ENCODE measurements around the gene NUTM2E. TPM values are rescaled to one million over a fixed set of nuclear protein-coding genes. Genes with fewer than 3 reads are reported as not detected.
A peak's percentile ranks its signal among the peaks of the same experiment; 100 is the strongest.
"Not testable (repeated sequence)": the region's sequence is repeated elsewhere in the genome, so short reads cannot be mapped to it uniquely, and the experiment has no call there.

NUTM2E gene, protein sequence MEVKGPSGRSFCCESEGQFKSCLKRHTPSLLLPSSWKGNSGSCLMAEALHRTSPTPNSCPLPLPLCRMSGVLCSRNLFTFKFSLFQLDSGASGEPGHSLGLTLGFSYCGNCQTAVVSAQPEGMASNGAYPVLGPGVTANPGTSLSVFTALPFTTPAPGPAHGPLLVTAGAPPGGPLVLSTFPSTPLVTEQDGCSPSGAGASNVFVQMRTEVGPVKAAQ (N-terminal part only)
- 0.07 and 0.09 TPM in 2 replicates for total RNA-seq (ENCODE audit: low replicate concordance)

DNA sequence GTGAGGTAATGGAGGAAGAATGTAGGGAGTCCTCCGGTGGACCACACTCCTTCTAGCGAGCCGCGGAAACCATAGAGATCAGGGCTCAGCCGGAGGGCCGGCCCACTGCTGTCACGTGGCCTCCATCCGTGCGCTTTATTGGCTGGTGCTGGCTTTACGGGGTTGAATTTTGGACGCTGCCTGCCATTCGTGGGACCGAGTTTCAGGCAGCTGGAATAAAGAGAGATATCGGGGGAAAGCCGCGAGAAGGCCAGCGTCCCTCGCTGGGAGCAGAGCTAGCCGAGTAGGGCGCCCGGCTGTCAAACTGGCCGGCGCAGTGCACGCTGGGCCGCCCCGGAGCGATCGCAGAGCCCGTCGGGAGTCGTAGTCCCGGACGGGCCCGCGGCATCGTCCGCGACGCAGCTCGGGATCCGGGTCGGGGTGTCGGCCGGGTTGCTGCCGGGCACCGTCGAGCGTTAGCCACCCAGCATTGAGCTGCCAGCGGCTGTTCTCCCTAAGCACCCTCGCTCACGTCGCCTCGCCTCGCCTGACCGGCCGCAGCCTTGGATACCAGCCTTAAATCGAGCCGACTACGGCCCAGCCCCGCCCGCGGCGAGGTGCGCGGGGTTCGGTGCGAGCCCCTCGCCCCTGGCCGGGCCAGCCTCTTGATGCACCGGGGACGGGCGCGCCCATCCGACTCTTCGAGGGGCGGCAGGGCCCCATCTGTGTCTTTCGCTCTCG, at the start of gene NUTM2E:
Gene NUTM2E, plus strand, starts transcription at position 244 of the 720 bp plus-strand sequence. CDS start 15,002 bp downstream, outside the sequence.
- not testable (repeated sequence) for H3K9me3 Mint-ChIP-seq; H3K4me1 ChIP-seq; H3K36me3 Mint-ChIP-seq; H3K36me3 ChIP-seq; H3K9me3 ChIP-seq (ENCODE audit: low read depth); H3F3A ChIP-seq (ENCODE audit: low read depth); H3K27me3 Mint-ChIP-seq (ENCODE audit: insufficient read depth, low read depth); H3K27me3 ChIP-seq; H3K27ac Mint-ChIP-seq
- Histone ChIP-seq H3K4me3 (peak within 1 kb of the TSS; percentile 60), H3K4me2 (peak within 1 kb of the TSS; percentile 74), H3K79me2 (ENCODE audit: low read depth) (peaks cover 54% of the 10 kb centered on the region), H3K27ac (peak within 1 kb of the TSS; percentile 94), H2AFZ (replicated peaks) (peak within 1 kb of the TSS; percentile 88), H3K9ac (peak within 1 kb of the TSS; percentile 88), H4K20me1 (ENCODE audit: low read depth) (peaks cover 16% of the 10 kb centered on the region)
- peaks cover 11% of the 10 kb centered on the region for H3K4me1 Mint-ChIP-seq
- H3K4me3 Mint-ChIP-seq = peak within 1 kb of the TSS; percentile 96
- DNase-seq (ENCODE audit: low spot score) = peak; percentile 81

DNA sequence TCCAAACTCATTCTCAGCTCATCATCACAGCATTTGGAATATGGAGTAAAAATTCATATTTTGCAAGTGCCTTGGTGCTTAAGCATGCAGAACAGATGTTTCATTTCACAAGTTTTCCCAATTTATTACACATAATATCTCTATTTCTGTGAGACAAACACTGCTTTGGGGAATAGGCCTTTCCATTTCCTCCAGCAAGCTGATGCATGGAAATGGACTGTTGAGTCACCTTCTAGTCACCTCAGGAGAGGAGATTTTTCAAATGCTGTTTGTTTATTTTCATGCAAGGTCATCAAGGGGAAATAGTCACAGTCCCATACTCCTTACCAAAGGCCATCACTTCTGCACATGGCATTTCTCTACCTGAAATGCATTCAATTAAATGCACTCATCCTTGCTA, 48.5 kb upstream of the NUTM2E start:
- not testable (repeated sequence) for H3K27ac ChIP-seq; H3K4me1 ChIP-seq; H3K4me1 Mint-ChIP-seq; H3F3A ChIP-seq (ENCODE audit: low read depth); DNase-seq (ENCODE audit: low spot score); H3K79me2 ChIP-seq (ENCODE audit: low read depth); H3K4me2 ChIP-seq; H3K9me3 Mint-ChIP-seq; H3K9ac ChIP-seq; H3K27me3 ChIP-seq; H3K4me3 ChIP-seq; H3K36me3 ChIP-seq; H3K27ac Mint-ChIP-seq; H4K20me1 ChIP-seq (ENCODE audit: low read depth); H3K27me3 Mint-ChIP-seq (ENCODE audit: insufficient read depth, low read depth); H3K9me3 ChIP-seq (ENCODE audit: low read depth); H3K36me3 Mint-ChIP-seq; H3K4me3 Mint-ChIP-seq; H2AFZ ChIP-seq (replicated peaks)

DNA sequence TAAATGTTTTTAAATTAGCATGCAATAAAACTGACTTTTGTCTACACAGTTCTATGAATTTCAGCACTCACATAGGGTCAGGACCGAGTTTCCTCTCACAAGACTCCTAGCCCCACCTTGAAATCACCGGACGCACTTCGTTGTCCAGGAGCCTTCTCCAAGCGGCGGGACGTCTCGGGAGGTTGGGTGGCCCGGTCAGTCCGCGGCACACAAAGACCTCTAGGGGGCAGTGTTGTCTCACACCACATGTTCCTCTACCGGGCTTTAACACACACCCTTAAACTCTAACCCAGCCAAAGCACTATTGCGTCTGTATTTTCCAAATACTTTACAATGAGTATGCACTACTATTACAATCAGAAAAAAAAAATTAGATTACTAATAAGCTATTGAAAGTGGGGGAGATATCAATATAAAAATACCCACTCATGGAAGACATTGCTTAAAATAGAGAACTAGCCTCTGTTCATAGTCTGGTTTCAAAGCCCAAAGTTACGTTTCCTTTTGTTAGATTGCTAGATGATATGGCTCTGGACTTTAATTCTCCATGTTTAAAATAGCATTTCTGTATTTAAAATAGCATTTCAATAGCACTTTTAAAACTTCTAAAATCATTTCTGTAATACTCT, 47.1 kb upstream of the NUTM2E start:
- not testable (repeated sequence) for H3K4me1 ChIP-seq; H3K27ac ChIP-seq; H3K9me3 ChIP-seq (ENCODE audit: low read depth); H3K79me2 ChIP-seq (ENCODE audit: low read depth); H3K27ac Mint-ChIP-seq; H3K27me3 Mint-ChIP-seq (ENCODE audit: insufficient read depth, low read depth); H4K20me1 ChIP-seq (ENCODE audit: low read depth); H3K36me3 Mint-ChIP-seq; H3K9me3 Mint-ChIP-seq; H3K36me3 ChIP-seq; H3F3A ChIP-seq (ENCODE audit: low read depth); H3K4me2 ChIP-seq; H3K9ac ChIP-seq; H3K4me3 Mint-ChIP-seq; H3K27me3 ChIP-seq; H3K4me1 Mint-ChIP-seq; H2AFZ ChIP-seq (replicated peaks); H3K4me3 ChIP-seq
- peak; percentile 84 for DNase-seq (ENCODE audit: low spot score)
- TF ChIP-seq, protein P1, sequence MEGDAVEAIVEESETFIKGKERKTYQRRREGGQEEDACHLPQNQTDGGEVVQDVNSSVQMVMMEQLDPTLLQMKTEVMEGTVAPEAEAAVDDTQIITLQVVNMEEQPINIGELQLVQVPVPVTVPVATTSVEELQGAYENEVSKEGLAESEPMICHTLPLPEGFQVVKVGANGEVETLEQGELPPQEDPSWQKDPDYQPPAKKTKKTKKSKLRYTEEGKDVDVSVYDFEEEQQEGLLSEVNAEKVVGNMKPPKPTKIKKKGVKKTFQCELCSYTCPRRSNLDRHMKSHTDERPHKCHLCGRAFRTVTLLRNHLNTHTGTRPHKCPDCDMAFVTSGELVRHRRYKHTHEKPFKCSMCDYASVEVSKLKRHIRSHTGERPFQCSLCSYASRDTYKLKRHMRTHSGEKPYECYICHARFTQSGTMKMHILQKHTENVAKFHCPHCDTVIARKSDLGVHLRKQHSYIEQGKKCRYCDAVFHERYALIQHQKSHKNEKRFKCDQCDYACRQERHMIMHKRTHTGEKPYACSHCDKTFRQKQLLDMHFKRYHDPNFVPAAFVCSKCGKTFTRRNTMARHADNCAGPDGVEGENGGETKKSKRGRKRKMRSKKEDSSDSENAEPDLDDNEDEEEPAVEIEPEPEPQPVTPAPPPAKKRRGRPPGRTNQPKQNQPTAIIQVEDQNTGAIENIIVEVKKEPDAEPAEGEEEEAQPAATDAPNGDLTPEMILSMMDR (IDR thresholded peaks at IDR 0.05) = peak; percentile 66

DNA sequence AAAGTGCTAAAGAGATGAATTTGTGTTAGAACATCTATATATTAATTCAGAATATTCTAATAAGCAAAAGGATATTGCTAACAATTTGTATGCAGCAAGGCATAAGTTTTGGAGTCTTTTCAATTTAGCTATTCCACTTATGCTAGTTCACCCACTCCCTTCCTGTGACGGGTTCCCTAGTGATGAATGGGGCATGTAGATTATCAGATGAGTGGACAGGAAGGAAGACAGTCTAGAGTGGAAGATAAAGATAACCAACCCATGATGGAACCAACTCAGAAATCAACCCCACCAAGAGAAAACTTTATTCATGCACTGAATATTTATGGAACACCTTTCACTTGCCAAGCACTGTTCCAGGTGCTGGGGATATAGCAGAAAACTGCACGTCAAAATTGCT, 46.5 kb upstream of the NUTM2E start:
- not testable (repeated sequence) for H3K9me3 ChIP-seq (ENCODE audit: low read depth); H3K36me3 ChIP-seq; H3K4me2 ChIP-seq; H3K27me3 ChIP-seq; H3K27ac ChIP-seq; H3F3A ChIP-seq (ENCODE audit: low read depth); H3K27ac Mint-ChIP-seq; H3K27me3 Mint-ChIP-seq (ENCODE audit: insufficient read depth, low read depth); H2AFZ ChIP-seq (replicated peaks); H3K4me1 Mint-ChIP-seq; H3K4me3 ChIP-seq; DNase-seq (ENCODE audit: low spot score); H3K4me3 Mint-ChIP-seq; H3K9me3 Mint-ChIP-seq; H3K4me1 ChIP-seq; H3K79me2 ChIP-seq (ENCODE audit: low read depth); H3K36me3 Mint-ChIP-seq; H3K9ac ChIP-seq; H4K20me1 ChIP-seq (ENCODE audit: low read depth)

DNA sequence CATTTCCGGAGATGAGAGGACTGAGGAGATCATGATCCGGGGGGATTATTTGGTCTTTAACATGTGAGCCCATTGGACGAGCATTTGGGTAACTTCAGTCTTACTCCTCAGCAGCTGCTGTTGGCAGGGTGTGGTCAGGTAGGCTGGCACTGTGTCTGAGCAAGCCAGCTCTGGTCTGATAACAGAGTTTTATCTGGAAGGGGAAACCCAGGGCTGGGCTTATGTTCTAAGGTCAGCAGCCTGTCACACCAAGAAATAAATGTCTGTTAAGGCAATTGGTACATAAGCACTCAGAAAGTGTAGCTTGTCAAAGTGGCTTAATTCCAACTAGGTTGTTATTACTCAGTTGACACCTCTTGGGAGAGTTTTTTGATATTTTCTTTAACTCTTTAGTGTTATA, 45.0 kb upstream of the NUTM2E start:
- H3F3A ChIP-seq (ENCODE audit: low read depth); DNase-seq (ENCODE audit: low spot score); H2AFZ ChIP-seq (replicated peaks); H3K9ac ChIP-seq; H4K20me1 ChIP-seq (ENCODE audit: low read depth); H3K36me3 Mint-ChIP-seq; H3K27ac Mint-ChIP-seq; H3K4me3 ChIP-seq; H3K4me2 ChIP-seq; H3K4me3 Mint-ChIP-seq; H3K4me1 ChIP-seq; H3K79me2 ChIP-seq (ENCODE audit: low read depth); H3K9me3 Mint-ChIP-seq; H3K27me3 ChIP-seq; H3K27me3 Mint-ChIP-seq (ENCODE audit: insufficient read depth, low read depth); H3K9me3 ChIP-seq (ENCODE audit: low read depth); H3K36me3 ChIP-seq; H3K27ac ChIP-seq; H3K4me1 Mint-ChIP-seq: not testable (repeated sequence)

DNA sequence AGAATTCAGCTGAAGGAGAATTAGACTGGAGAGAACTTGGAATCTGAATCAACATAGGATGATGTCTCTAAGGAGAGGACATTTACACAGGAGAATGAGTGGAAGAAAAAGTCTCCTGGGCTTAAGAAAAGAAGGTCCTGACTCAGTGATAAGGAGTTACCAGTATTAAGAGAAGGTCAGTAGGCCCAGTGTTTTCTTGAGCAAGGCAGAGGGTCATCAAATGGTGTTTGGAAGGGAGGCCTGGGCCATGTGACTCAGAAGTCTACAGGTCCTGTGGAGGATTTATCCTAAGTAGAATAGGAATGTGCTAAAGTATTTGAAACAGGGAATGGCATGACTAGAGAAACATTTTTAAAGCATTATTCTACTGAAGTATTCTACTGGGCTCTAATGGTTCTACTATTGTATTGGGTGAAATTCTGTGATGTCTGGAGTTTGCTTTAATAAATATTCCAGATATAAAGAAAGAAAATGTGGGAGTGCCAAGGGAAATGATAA, 39.0 kb upstream of the NUTM2E start:
- H3K27me3 ChIP-seq; H4K20me1 ChIP-seq (ENCODE audit: low read depth); H2AFZ ChIP-seq (replicated peaks); H3K27ac Mint-ChIP-seq; H3K4me3 Mint-ChIP-seq; H3F3A ChIP-seq (ENCODE audit: low read depth); H3K36me3 Mint-ChIP-seq; H3K4me2 ChIP-seq; H3K27me3 Mint-ChIP-seq (ENCODE audit: insufficient read depth, low read depth); H3K4me3 ChIP-seq; DNase-seq (ENCODE audit: low spot score); H3K79me2 ChIP-seq (ENCODE audit: low read depth); H3K36me3 ChIP-seq; H3K4me1 Mint-ChIP-seq; H3K4me1 ChIP-seq; H3K9ac ChIP-seq; H3K9me3 Mint-ChIP-seq; H3K27ac ChIP-seq; H3K9me3 ChIP-seq (ENCODE audit: low read depth): not testable (repeated sequence)

DNA sequence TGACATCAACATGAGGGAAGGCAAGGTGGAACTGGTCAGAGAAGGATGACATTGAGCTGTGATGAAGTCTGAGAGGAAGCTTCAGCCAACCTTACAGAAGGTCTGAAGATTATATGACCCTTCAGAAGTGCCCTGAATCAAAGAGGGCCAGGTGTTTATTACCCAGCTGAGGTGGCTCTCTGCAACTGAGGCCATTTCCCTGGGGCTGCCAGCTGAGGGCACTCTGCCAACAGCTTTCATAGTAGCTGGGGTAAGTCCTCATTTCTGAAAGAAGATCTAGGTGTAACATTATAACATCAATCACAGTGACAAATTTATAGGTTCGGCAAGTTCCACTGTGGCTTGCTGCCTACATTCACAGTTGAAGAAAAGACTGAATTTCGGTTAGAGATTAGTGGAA, 37.2 kb upstream of the NUTM2E start:
- H3K27ac Mint-ChIP-seq = not testable (repeated sequence)

More for the DNA sequence above, 37.2 kb upstream of the NUTM2E start:
- not testable (repeated sequence) for DNase-seq (ENCODE audit: low spot score); H3K9me3 Mint-ChIP-seq; H3K79me2 ChIP-seq (ENCODE audit: low read depth); H3K4me1 ChIP-seq; H3K36me3 ChIP-seq; H2AFZ ChIP-seq (replicated peaks); H3K27me3 ChIP-seq; H3K4me3 Mint-ChIP-seq; H3K4me1 Mint-ChIP-seq; H3K9ac ChIP-seq; H4K20me1 ChIP-seq (ENCODE audit: low read depth); H3K27me3 Mint-ChIP-seq (ENCODE audit: insufficient read depth, low read depth); H3K36me3 Mint-ChIP-seq; H3K4me2 ChIP-seq; H3K4me3 ChIP-seq; H3K9me3 ChIP-seq (ENCODE audit: low read depth); H3K27ac ChIP-seq; H3F3A ChIP-seq (ENCODE audit: low read depth)

Data from neural progenitor cell (in vitro differentiated cells).